ENCODE data around the gene KLHL22.
"Not testable (repeated sequence)": the region's sequence is repeated elsewhere in the genome, so short reads cannot be mapped to it uniquely, and the experiment has no call there.

Gene KLHL22

GRCh38 chr22:20415241-20415640 lies 80.4 kb downstream of the KLHL22 start:
- not testable (repeated sequence) for DNase-seq

GRCh38 chr22:20414450-20414849 lies 81.1 kb downstream of the KLHL22 start:
- DNase-seq = no peak

- DNase-seq = no peak
These were observed 81.5 kb downstream of the KLHL22 start for GRCh38 chr22:20414059-20414440.

DNA sequence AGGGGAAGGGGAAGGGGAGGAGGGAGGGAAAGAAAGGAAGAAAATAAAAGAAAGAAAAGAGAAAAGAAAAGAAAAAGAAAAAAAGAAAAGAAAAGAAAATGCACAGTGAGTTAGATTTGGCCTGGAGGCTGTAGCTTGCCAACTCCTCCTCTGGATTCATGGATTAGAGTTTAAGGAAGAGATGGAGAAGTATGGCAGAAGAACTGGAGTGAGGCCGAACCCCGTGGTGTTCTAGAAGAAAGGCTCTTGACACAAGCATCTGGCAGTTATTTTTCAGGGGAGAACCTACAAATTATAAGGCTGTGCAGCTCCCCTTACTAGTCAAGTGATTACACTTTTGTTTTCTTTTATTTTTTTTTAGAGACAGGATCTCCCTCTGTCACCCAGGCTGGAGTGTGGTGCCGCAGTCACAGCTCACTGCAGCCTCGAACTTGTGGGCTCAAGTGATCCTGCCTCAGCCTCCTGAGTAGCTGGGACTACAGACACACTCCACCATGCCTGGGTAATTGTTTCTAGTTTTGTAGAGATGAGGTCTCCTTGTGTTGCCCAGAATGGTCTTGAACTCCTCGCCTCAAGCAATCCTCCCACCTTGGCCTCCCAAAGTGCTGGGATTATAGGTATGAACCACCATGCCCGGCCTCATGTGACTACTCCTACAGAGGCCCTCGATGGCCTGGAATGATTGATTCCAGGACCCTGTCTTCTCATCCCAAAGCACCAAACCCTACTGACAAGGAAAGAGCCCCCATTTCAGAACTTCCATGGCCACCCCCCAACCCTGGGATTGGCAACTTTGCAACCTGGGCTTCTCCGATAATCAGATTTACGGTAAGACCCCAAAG lies 82.2 kb downstream of the KLHL22 start:
- no peak for DNase-seq

- no peak for DNase-seq
These were observed 83.0 kb downstream of the KLHL22 start for GRCh38 chr22:20412474-20413216.

GRCh38 chr22:20409385-20409784 lies 86.2 kb downstream of the KLHL22 start:
- DNase-seq = not testable (repeated sequence)

DNA sequence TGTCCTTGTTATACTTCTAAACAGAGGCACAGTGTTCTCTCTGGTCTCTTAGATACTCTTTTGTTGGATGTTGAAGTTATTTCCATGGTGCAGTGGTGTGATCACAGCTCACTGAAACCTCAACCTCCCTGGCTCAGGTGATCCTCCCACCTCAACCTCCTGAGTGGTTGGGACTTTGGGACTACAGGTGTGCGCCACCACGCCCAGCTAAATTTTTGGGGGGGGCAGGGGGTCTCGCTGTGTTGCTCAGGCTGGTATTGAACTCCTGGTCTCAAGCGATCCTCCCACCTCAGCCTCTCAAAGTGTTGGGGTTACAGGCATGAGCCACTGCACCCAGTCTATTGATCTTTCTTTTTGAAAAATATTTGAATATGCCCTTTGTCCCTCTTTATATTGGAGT lies 86.7 kb downstream of the KLHL22 start:
- no peak for DNase-seq

DNA sequence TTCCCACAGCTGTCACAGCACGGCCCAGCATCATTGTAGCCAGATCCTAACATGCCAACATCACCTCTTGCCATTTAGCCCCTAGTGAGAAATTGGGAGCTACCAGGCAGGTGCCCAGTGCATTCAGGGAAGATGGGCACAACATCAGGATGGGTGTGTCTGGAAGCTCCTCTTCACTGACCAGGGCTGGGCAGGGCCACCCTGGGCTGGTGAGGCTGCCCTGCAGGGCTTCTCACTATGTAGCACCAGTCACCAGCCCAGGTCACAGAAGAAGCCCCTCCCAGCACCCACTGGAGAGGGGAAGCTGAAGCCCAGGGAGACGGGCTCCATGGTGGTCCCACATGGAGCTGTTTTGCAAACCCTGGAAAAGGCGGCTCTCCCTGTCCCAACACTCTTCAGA lies 87.8 kb downstream of the KLHL22 start:
- DNase-seq = no peak

- no peak for DNase-seq
These were observed 88.7 kb downstream of the KLHL22 start for GRCh38 chr22:20406686-20407408.

GRCh38 chr22:20405931-20406685 lies 89.5 kb downstream of the KLHL22 start:
- no peak for DNase-seq

DNA sequence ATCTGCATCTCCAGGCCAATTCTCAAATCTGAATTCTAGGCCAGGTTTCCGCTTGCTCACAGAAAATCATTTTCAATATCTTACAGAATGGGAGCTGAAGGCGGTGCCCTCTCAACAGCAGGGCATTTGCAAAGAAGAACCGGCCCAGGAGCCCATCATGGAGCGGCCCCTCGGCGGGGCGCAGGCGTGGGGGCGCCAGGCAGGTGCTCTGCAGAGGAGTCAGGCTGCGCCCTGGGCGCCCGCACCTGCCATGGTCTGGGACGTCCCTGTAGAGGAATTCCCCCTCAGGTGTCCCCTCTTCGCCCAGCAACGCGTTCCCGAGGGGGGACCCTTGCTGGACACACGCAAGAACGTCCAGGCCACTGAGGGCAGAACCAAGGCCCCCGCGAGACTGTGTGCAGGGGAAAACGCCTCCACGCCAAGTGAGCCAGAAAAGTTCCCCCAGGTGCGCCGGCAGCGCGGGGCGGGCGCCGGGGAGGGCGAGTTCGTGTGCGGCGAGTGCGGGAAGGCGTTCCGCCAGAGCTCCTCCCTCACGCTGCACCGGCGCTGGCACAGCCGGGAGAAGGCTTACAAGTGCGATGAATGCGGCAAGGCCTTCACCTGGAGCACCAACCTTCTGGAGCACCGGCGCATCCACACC lies 90.2 kb downstream of the KLHL22 start:
- no peak for DNase-seq

- no peak for DNase-seq
These were observed 90.7 kb downstream of the KLHL22 start for GRCh38 chr22:20404881-20405280.

GRCh38 chr22:20403779-20404140 lies 91.8 kb downstream of the KLHL22 start:
- no peak for DNase-seq

- DNase-seq = no peak
These were observed 92.4 kb downstream of the KLHL22 start for GRCh38 chr22:20402960-20403778.

DNA sequence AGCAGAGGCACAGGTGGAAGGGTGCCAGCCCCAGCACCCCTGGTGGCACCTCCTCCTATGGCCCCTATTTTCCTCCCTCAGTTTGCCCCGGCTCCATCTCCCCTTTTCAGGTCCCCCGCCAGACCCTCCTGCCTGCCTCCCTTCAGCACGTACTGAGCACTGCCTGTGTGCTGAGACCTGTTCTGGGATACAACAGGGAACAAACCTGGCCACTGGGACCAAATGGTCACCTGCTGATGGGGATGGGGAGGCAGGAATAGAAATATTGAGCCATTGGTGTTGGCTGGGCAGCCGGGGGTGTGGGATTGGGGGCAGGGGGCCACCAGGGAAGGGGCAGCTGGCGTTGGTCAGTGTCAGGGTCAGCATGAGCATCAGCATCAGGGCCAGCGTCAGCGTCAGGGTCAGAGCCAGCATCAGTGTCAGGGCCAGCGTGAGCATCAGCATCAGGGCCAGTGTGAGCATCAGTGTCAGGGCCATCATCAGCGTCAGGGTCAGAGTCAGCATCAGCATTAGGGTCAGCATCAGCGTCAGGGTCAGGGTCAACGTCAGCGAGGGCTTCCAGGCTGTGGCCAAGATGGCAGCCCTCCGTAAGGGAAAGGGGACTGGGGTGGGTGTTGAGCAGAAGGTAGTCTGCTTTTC lies 94.1 kb downstream of the KLHL22 start:
- no peak for DNase-seq

- DNase-seq = no peak
These were observed 94.8 kb downstream of the KLHL22 start for GRCh38 chr22:20400606-20401375.

- no peak for DNase-seq
These were observed 95.6 kb downstream of the KLHL22 start for GRCh38 chr22:20399866-20400605.

DNA sequence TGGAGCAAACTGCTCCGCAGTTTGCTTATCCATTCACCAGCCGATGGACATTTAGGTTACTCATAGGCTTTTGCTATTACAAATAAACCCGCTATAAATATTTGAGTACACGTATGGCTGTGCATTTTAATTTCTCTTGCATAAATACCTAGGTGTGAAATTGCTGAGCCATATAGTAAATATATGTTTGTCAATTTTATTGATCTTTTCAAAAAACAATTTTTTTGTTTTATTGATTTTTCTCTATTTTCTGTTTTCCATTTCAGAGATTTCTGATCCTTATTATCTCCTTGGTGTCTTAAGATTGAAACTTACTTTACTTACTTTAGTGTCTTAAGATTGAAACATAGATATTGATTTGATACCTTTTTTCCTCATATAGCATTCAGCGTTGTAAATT lies 97.2 kb downstream of the KLHL22 start:
- no peak for DNase-seq

DNA sequence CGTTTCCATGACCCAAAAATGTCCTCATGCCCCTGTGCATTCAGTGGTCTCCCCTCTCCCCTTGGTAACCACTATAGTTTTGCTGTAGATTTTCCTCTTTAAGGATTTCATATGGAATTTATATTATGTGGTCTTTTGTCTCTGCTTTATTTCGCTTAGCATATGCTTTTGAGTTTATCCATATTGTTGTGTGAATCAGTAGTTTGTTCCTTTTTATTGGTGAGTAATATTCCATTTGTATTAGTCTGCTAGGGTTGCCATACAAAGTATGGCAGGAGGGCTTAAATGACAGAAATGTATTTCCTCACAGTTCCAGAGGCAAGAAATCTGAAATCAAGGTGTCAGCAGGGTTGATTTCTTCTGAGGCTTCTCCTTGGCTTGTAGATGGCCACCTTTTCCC lies 98.1 kb downstream of the KLHL22 start:
- no peak for DNase-seq

Measured in activated naive CD4-positive, alpha-beta T cell (primary cell).